ENCODE data around the gene RANBP17. TPM values are rescaled to one million over a fixed set of nuclear protein-coding genes. Genes with fewer than 3 reads are reported as not detected.
A peak's percentile ranks its signal among the peaks of the same experiment; 100 is the strongest.

The RANBP17 gene
- total RNA-seq, 1 donor from 2014 or later: 12.3 TPM

- no peak overlapping the region for H3K4me3 ChIP-seq
- no peaks in the 10 kb centered on the region for H3K9me3 ChIP-seq
- ATAC-seq: no peak
- H3K27me3 ChIP-seq (ENCODE audit: low read depth): no peaks in the 10 kb centered on the region
- intact Hi-C loops (cut with DNase I): no loop called here
- no peaks in the 10 kb centered on the region for H3K36me3 ChIP-seq
- H3K27ac ChIP-seq: no peak overlapping the region
- no peak for TF ChIP-seq CTCF (IDR thresholded peaks at IDR 0.05)
- DNase-seq: no peak
- H3K4me1 ChIP-seq: peaks cover 4% of the 10 kb centered on the region
Observed at GRCh38 chr5:171205375-171205774, 343.6 kb downstream of the RANBP17 start.

GRCh38 chr5:171207256-171207847, 345.5 kb downstream of the RANBP17 start:
- no peaks in the 10 kb centered on the region for H3K36me3 ChIP-seq
- DNase-seq (no peak), ATAC-seq (no peak)
- H3K27me3 ChIP-seq (ENCODE audit: low read depth): no peaks in the 10 kb centered on the region
- peak; percentile 64 for TF ChIP-seq CTCF (IDR thresholded peaks at IDR 0.05)
- intact Hi-C loops (cut with DNase I): no loop called here
- no peak overlapping the region for H3K4me3 ChIP-seq
- no peak overlapping the region for H3K27ac ChIP-seq
- peaks cover 4% of the 10 kb centered on the region for H3K4me1 ChIP-seq
- no peaks in the 10 kb centered on the region for H3K9me3 ChIP-seq

- DNase-seq: no peak
- H3K36me3 ChIP-seq: no peaks in the 10 kb centered on the region
- H3K27me3 ChIP-seq (ENCODE audit: low read depth): no peaks in the 10 kb centered on the region
- no peak for ATAC-seq
- H3K4me1 ChIP-seq: no peaks in the 10 kb centered on the region
- no peaks in the 10 kb centered on the region for H3K9me3 ChIP-seq
- H3K4me3 ChIP-seq: no peak overlapping the region
- intact Hi-C loops (cut with DNase I): no loop called here
- H3K27ac ChIP-seq: no peak overlapping the region
- no peak for TF ChIP-seq CTCF (IDR thresholded peaks at IDR 0.05)
Observed at GRCh38 chr5:171221916-171222315, 360.1 kb downstream of the RANBP17 start.

DNA sequence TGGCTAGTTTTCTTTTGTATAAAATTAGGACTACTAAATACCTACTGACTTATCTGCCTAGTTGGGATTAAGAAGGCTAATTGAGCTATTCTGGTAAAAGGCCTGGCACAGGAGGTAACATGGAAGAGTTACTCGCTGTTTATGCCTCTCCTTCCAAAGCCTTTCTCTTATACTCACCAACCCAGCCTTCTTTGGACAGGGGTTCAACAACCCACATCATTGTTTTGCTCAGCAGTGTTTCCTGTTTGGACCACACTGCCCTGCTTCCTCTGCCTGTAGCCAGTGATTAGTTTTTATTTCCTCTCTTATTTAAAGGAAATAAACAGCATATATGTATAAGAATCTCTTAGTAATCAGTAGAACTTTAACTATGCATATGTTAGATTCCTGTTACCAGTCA, 362.1 kb downstream of the RANBP17 start:
- Histone ChIP-seq H3K9me3 (no peaks in the 10 kb centered on the region), H3K36me3 (no peaks in the 10 kb centered on the region), H3K27me3 (ENCODE audit: low read depth) (no peaks in the 10 kb centered on the region), H3K4me3 (no peak overlapping the region), H3K27ac (no peak overlapping the region), H3K4me1 (no peaks in the 10 kb centered on the region)
- intact Hi-C loops (cut with DNase I): no loop called here
- ATAC-seq (no peak), DNase-seq (no peak)
- no peak for TF ChIP-seq CTCF (IDR thresholded peaks at IDR 0.05)

DNA sequence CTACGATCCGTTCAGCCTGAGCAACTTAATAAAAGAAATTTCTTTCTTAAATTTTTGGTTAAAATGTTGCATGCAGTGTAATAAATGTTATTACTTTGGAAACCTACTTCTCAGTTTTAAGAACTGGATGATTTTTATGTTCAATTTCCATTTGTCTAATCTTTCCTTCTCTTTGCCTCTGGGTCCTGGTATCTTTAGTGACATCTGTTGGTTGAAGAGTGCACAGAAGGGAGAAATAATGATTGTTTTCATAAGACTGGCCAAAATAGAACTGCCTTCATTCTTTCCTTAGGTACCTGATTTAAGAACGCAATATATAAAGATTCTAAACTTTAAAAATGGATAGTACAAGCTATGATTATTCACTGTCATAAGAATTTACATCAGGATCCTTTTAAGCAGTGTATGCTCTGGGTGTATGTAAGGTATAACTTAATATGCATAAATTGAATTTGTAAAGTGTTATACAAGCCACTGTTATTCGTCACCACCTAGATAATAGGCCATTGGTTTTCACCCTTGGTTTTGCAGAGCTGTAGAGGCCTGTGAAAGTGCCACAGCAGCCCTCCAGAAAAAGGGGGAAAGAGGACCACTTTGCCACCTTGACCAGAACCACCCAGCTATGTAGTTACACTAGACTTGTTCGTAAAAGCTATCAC, 364.4 kb downstream of the RANBP17 start:
- H3K9me3 ChIP-seq: no peaks in the 10 kb centered on the region
- H3K27me3 ChIP-seq (ENCODE audit: low read depth): no peaks in the 10 kb centered on the region
- no peak for TF ChIP-seq CTCF (IDR thresholded peaks at IDR 0.05)
- H3K27ac ChIP-seq: no peak overlapping the region
- no peaks in the 10 kb centered on the region for H3K36me3 ChIP-seq
- H3K4me1 ChIP-seq: no peaks in the 10 kb centered on the region
- no peak overlapping the region for H3K4me3 ChIP-seq
- DNase-seq (no peak), ATAC-seq (no peak)
- intact Hi-C loops (cut with DNase I): no loop called here

All from lower lobe of right lung (tissue), 2 donors.